Activated T-helper 17 cell treated with anti-CD3 and anti-CD28 coated beads, Interleukin-2, amount 50 U/mL, for 72 hours (primary cell): ENCODE measurements around the gene COL1A1. TPM values are rescaled to one million over a fixed set of nuclear protein-coding genes. Genes with fewer than 3 reads are reported as not detected.

Experiments
- ATAC-seq: fragments of 150-1000 bp; cut with Tn5 transposase; replicated peaks from 2 replicates; pipeline ENCODE4 v1.10.0; 2021; ENCODE audit warnings: mild to moderate bottlenecking, moderate library complexity
- H3K27ac Mint-ChIP-seq: one replicate; pipeline ENCODE4 v1.8.0; 2022; ENCODE audit warnings: mixed read lengths
- H3K27me3 Mint-ChIP-seq: one replicate; pipeline ENCODE4 v1.8.0; 2022; ENCODE audit warnings: mixed read lengths
- H3K36me3 Mint-ChIP-seq: one replicate; pipeline ENCODE4 v1.8.0; 2022; ENCODE audit warnings: low read depth, mild to moderate bottlenecking, mixed read lengths
- H3K4me1 Mint-ChIP-seq: one replicate; pipeline ENCODE4 v1.8.0; 2022; ENCODE audit warnings: mixed read lengths
- H3K4me3 Mint-ChIP-seq: one replicate; pipeline ENCODE4 v1.8.0; 2022; ENCODE audit warnings: mild to moderate bottlenecking, mixed read lengths
- H3K9me3 Mint-ChIP-seq: one replicate; pipeline ENCODE4 v1.8.0; 2022; ENCODE audit warnings: mixed read lengths
- total RNA-seq, 2 donors: library from RNA; stranded (reverse); gene quantifications; one replicate each; pipeline ENCODE4 v1.2.3, GENCODE V29; 2022

The COL1A1 gene
- total RNA-seq, 2 donors from 2014 or later: 0.37 to 1.9 TPM

GRCh38 chr17:50169121-50169764 lies 32.2 kb downstream of the COL1A1 start:
- ATAC-seq: peak; percentile 67
- H3K27me3 Mint-ChIP-seq: no peaks in the 10 kb centered on the region
- H3K36me3 Mint-ChIP-seq: no peaks in the 10 kb centered on the region
- H3K4me1 Mint-ChIP-seq: peaks cover 16% of the 10 kb centered on the region
- H3K27ac Mint-ChIP-seq: peak overlapping the region; percentile 73
- peak overlapping the region; percentile 69 for H3K4me3 Mint-ChIP-seq
- H3K9me3 Mint-ChIP-seq: no peaks in the 10 kb centered on the region

- peak overlapping the region; percentile 69 for H3K4me3 Mint-ChIP-seq
- no peaks in the 10 kb centered on the region for H3K9me3 Mint-ChIP-seq
- no peak for ATAC-seq
- H3K4me1 Mint-ChIP-seq: peaks cover 16% of the 10 kb centered on the region
- H3K36me3 Mint-ChIP-seq: no peaks in the 10 kb centered on the region
- no peaks in the 10 kb centered on the region for H3K27me3 Mint-ChIP-seq
- peak overlapping the region; percentile 73 for H3K27ac Mint-ChIP-seq
Measured at GRCh38 chr17:50168319-50168718, 33.1 kb downstream of the COL1A1 start.

GRCh38 chr17:50167371-50167770 lies 34.1 kb downstream of the COL1A1 start:
- no peaks in the 10 kb centered on the region for H3K9me3 Mint-ChIP-seq
- no peak overlapping the region for H3K4me3 Mint-ChIP-seq
- no peaks in the 10 kb centered on the region for H3K27me3 Mint-ChIP-seq
- peaks cover 21% of the 10 kb centered on the region for H3K4me1 Mint-ChIP-seq
- H3K36me3 Mint-ChIP-seq: no peaks in the 10 kb centered on the region
- no peak overlapping the region for H3K27ac Mint-ChIP-seq
- ATAC-seq: no peak

GRCh38 chr17:50166518-50167181 lies 34.8 kb downstream of the COL1A1 start:
- H3K4me3 Mint-ChIP-seq: no peak overlapping the region
- no peak overlapping the region for H3K27ac Mint-ChIP-seq
- ATAC-seq: no peak
- peaks cover 28% of the 10 kb centered on the region for H3K4me1 Mint-ChIP-seq
- no peaks in the 10 kb centered on the region for H3K27me3 Mint-ChIP-seq
- H3K36me3 Mint-ChIP-seq: no peaks in the 10 kb centered on the region
- no peaks in the 10 kb centered on the region for H3K9me3 Mint-ChIP-seq

GRCh38 chr17:50165867-50166517 lies 35.4 kb downstream of the COL1A1 start, which contains the start of gene SGCA:
Gene SGCA (plus strand): TSS chr17:50166005. CDS start chr17:50166041, 36 bp downstream.
- Mint-ChIP-seq H3K4me3 (no peak within 1 kb of the TSS), H3K9me3 (no peaks in the 10 kb centered on the region), H3K4me1 (peaks cover 27% of the 10 kb centered on the region), H3K27me3 (no peaks in the 10 kb centered on the region), H3K27ac (no peak within 1 kb of the TSS), H3K36me3 (no peaks in the 10 kb centered on the region)
- ATAC-seq: no peak

DNA sequence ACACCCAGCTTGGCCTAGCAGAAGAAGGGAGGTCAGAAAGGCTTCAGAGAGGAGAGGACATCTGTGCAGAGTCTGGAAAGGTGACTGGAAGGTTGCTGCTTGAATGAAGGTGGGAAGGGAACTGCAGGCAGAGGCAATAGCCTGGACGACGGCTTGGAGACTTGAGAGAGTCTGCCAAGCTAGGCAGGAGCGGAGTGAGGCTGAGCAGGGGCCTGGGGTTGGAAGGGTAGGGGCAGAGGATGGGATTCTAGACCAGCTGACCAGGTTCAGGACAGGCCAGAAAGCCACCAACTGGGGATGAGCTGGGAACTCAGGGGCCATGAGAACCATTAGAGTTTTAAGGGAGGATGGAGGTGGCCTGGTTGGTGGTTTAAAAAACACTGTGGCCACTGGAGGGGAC lies 36.0 kb downstream of the COL1A1 start:
- Mint-ChIP-seq H3K9me3 (no peaks in the 10 kb centered on the region), H3K27me3 (no peaks in the 10 kb centered on the region), H3K36me3 (no peaks in the 10 kb centered on the region), H3K4me3 (no peak overlapping the region), H3K4me1 (peaks cover 29% of the 10 kb centered on the region), H3K27ac (no peak overlapping the region)
- no peak for ATAC-seq

GRCh38 chr17:50165066-50165465 lies 36.4 kb downstream of the COL1A1 start:
- H3K27ac Mint-ChIP-seq: no peak overlapping the region
- H3K9me3 Mint-ChIP-seq: no peaks in the 10 kb centered on the region

GRCh38 chr17:50164697-50164988 lies 36.8 kb downstream of the COL1A1 start:
- Mint-ChIP-seq H3K4me1 (peaks cover 29% of the 10 kb centered on the region), H3K36me3 (no peaks in the 10 kb centered on the region), H3K9me3 (no peaks in the 10 kb centered on the region), H3K27me3 (no peaks in the 10 kb centered on the region), H3K4me3 (no peak overlapping the region), H3K27ac (no peak overlapping the region)
- ATAC-seq: no peak

More at GRCh38 chr17:50165066-50165465, 36.4 kb downstream of the COL1A1 start:
- Mint-ChIP-seq H3K4me1 (peaks cover 29% of the 10 kb centered on the region), H3K4me3 (no peak overlapping the region), H3K27me3 (no peaks in the 10 kb centered on the region), H3K36me3 (no peaks in the 10 kb centered on the region)
- ATAC-seq: no peak

- H3K4me1 Mint-ChIP-seq: peaks cover 24% of the 10 kb centered on the region
- no peaks in the 10 kb centered on the region for H3K36me3 Mint-ChIP-seq
- no peaks in the 10 kb centered on the region for H3K27me3 Mint-ChIP-seq
- peak overlapping the region; percentile 29 for H3K27ac Mint-ChIP-seq
- no peaks in the 10 kb centered on the region for H3K9me3 Mint-ChIP-seq
- no peak for ATAC-seq
- no peak overlapping the region for H3K4me3 Mint-ChIP-seq
Measured at GRCh38 chr17:50163843-50164696, 37.4 kb downstream of the COL1A1 start.

GRCh38 chr17:50162466-50163254 lies 38.8 kb downstream of the COL1A1 start:
- Mint-ChIP-seq H3K27ac (peak overlapping the region; percentile 92), H3K4me3 (peak overlapping the region; percentile 87), H3K36me3 (no peaks in the 10 kb centered on the region), H3K4me1 (peaks cover 26% of the 10 kb centered on the region), H3K27me3 (no peaks in the 10 kb centered on the region), H3K9me3 (no peaks in the 10 kb centered on the region)
- ATAC-seq: no peak

GRCh38 chr17:50161911-50162288 lies 39.5 kb downstream of the COL1A1 start:
- Mint-ChIP-seq H3K9me3 (no peaks in the 10 kb centered on the region), H3K4me1 (peaks cover 26% of the 10 kb centered on the region), H3K27ac (peak overlapping the region; percentile 92), H3K4me3 (peak overlapping the region; percentile 87), H3K36me3 (no peaks in the 10 kb centered on the region), H3K27me3 (no peaks in the 10 kb centered on the region)
- ATAC-seq: no peak

GRCh38 chr17:50161023-50161910 lies 40.2 kb downstream of the COL1A1 start:
- Mint-ChIP-seq H3K27ac (peak overlapping the region; percentile 92), H3K27me3 (no peaks in the 10 kb centered on the region), H3K9me3 (no peaks in the 10 kb centered on the region), H3K4me1 (peaks cover 26% of the 10 kb centered on the region), H3K36me3 (no peaks in the 10 kb centered on the region), H3K4me3 (peak overlapping the region; percentile 87)
- peak; percentile 96 for ATAC-seq

- Mint-ChIP-seq H3K4me1 (peaks cover 26% of the 10 kb centered on the region), H3K27ac (peak overlapping the region; percentile 52)
Measured at GRCh38 chr17:50157891-50158290, 43.5 kb downstream of the COL1A1 start.

More at GRCh38 chr17:50157891-50158290, 43.5 kb downstream of the COL1A1 start:
- H3K36me3 Mint-ChIP-seq: no peaks in the 10 kb centered on the region
- H3K27me3 Mint-ChIP-seq: no peaks in the 10 kb centered on the region
- ATAC-seq: no peak
- H3K9me3 Mint-ChIP-seq: no peaks in the 10 kb centered on the region
- H3K4me3 Mint-ChIP-seq: no peak overlapping the region
